A549 (cell line): ENCODE results near the gene LRRC72. TPM values are rescaled to one million over a fixed set of nuclear protein-coding genes. Genes with fewer than 3 reads are reported as not detected.

Source experiments
- ATAC-seq, 2 experiments: fragments of 200-7000 bp in 1 of 2; fragments of >200 bp in 1 of 2; cut with Nextera tagmentation in 1 of 2; cut with Tn5 transposase in 1 of 2; 3 replicates each; pipeline versions ENCODE4 v1.8.0 to v1.9.1; 2018 to 2020; ENCODE audit warnings: mild to moderate bottlenecking in 1 of 2, moderate library complexity in 1 of 2
- CTCF ChIA-PET: fragments of 300-600 bp; sonication (Branson Sonifier 250); formaldehyde crosslinking; extraction: SDS; loops from one replicate; lab custom pipeline; 2021; ENCODE audit warnings: antibody characterized with exemption, inconsistent platforms; lab: Yijun Ruan, JAX
- POLR2A ChIA-PET: fragments of 350-600 bp; formaldehyde crosslinking; extraction: SDS; loops from one replicate; lab custom pipeline; 2021; ENCODE audit warnings: antibody characterized with exemption, inconsistent platforms; lab: Yijun Ruan, JAX
- DNase-seq, 2 experiments: peaks; one replicate each; pipeline versions ENCODE4 v3.0.0 to v3.0.0-alpha.2; 2011 to 2016; ENCODE audit warnings: low read depth in 1 of 2, low spot score in 1 of 2
- FAIRE-seq: peaks from 2 replicates; lab custom pipeline; 2011; peaks lifted over from hg19 to GRCh38; lab: Jason Lieb, UNC
- H3K27ac ChIP-seq, 2 experiments: fragments of >200 bp; sonication (Bioruptor Twin); formaldehyde crosslinking; 3 replicates each; pipeline ENCODE4 v1.5.1; 2016 to 2017
- H3K4me1 ChIP-seq: fragments of >200 bp; sonication (Bioruptor Twin); formaldehyde crosslinking; 3 replicates; pipeline ENCODE4 v1.6.1; 2016
- H3K4me2 ChIP-seq: fragments of >200 bp; sonication (Bioruptor Twin); formaldehyde crosslinking; 3 replicates; pipeline ENCODE4 v1.6.1; 2016
- H3K4me3 ChIP-seq: fragments of >200 bp; sonication (Bioruptor Twin); formaldehyde crosslinking; 3 replicates; pipeline ENCODE4 v1.5.1; 2016
- H3K9me3 ChIP-seq: fragments of >200 bp; sonication (Bioruptor Twin); formaldehyde crosslinking; 3 replicates; pipeline ENCODE4 v1.6.1; 2016
- BHLHE40 ChIP-seq: IDR thresholded peaks from 2 replicates; pipeline ENCODE4 v1.6.1; 2012; ENCODE audit warnings: low read depth, low read length, inconsistent platforms
- CEBPB ChIP-seq, 2 experiments: fragments of >200 bp in 1 of 2; sonication (Bioruptor Twin) in 1 of 2; formaldehyde crosslinking in 1 of 2; IDR thresholded peaks; 2 replicates each; pipeline ENCODE4 v1.6.1; 2012 to 2016
- EHMT2 ChIP-seq: fragments of 200-600 bp; sonication (generic); IDR thresholded peaks from 2 replicates; pipeline ENCODE4 v1.6.1; 2016; ENCODE audit warnings: antibody characterized with exemption, low read depth, mild to moderate bottlenecking, moderate library complexity
- EP300 ChIP-seq, 2 experiments: fragments of >200 bp; sonication (Bioruptor Twin); formaldehyde crosslinking; IDR thresholded peaks; 2 replicates in 1 of 2; 3 replicates in 1 of 2; pipeline ENCODE4 v1.6.1; 2016 to 2017
- FOSL2 ChIP-seq, 2 experiments: fragments of 450-650 bp in 1 of 2; fragments of >200 bp in 1 of 2; sonication (Bioruptor Twin) in 1 of 2; formaldehyde crosslinking; IDR thresholded peaks; 2 replicates each; pipeline versions ENCODE4 v1.5.0 to v1.6.1; 2016 to 2020; ENCODE audit warnings: mild to moderate bottlenecking in 1 of 2, moderate library complexity in 1 of 2
- FOXS1 ChIP-seq: fragments of 250-450 bp; sonication (Bioruptor Pico); IDR thresholded peaks from 2 replicates; pipeline ENCODE4 v1.5.0; 2020; ENCODE audit warnings: mild to moderate bottlenecking, moderate library complexity
- JUN ChIP-seq, 2 experiments: fragments of >200 bp; sonication (Bioruptor Twin); formaldehyde crosslinking; IDR thresholded peaks; 2 replicates in 1 of 2; 3 replicates in 1 of 2; pipeline ENCODE4 v1.6.1; 2016 to 2017
- MAFK ChIP-seq: fragments of 450-650 bp; IDR thresholded peaks from 2 replicates; pipeline ENCODE4 v1.6.1; 2014; ENCODE audit not compliant: partially characterized antibody
- MYC ChIP-seq: IDR thresholded peaks from 2 replicates; pipeline ENCODE4 v1.6.1; 2012; ENCODE audit warnings: mild to moderate bottlenecking, inconsistent platforms, low read length, improper control_type of control experiment, borderline replicate concordance
- NPAS2 ChIP-seq: fragments of 250-450 bp; sonication (Bioruptor Pico); IDR thresholded peaks from 2 replicates; pipeline ENCODE4 v1.8.0; 2022; ENCODE audit warnings: mild to moderate bottlenecking, moderate library complexity, borderline replicate concordance
- RARB ChIP-seq: fragments of 250-450 bp; sonication (Bioruptor Pico); IDR thresholded peaks from 2 replicates; pipeline ENCODE4 v1.8.0; 2021; ENCODE audit warnings: mild to moderate bottlenecking, moderate library complexity
- TP53 ChIP-seq: fragments of 250-450 bp; sonication (Bioruptor Pico); IDR thresholded peaks from 2 replicates; pipeline ENCODE4 v1.5.0; 2021; ENCODE audit warnings: mild to moderate bottlenecking, moderate library complexity
- ZSCAN20 ChIP-seq: fragments of 250-450 bp; sonication (Bioruptor Pico); IDR thresholded peaks from 2 replicates; pipeline ENCODE4 v1.8.0; 2022; ENCODE audit warnings: mild to moderate bottlenecking, moderate library complexity
- WGBS: methylation state at CpG from one replicate; pipeline ENCODE4 v1.1.6; 2017; ENCODE audit errors: missing lambda C conversion rate; 5-methylcytosine and 5-hydroxymethylcytosine counted together
- polyA plus RNA-seq, 4 experiments: library from polyadenylated mRNA; depleted of rRNA in 3 of 4; stranded (reverse); fragments of >200 nt; fragmentation: RNase III in 1 of 4; extraction: RNeasy Plus Mini Kit Qiagen cat#74134 plus additional on column Dnase treatment in 1 of 4; gene quantifications; 2 replicates in 3 of 4; 3 replicates in 1 of 4; pipeline ENCODE4 v1.2.3, GENCODE V29; 2011 to 2017
- TF ChIP-seq, protein P1 (sequence below): fragments of 250-450 bp; sonication (Bioruptor Pico); IDR thresholded peaks from 2 replicates; pipeline ENCODE4 v1.5.0; 2021; ENCODE audit warnings: mild to moderate bottlenecking, moderate library complexity, borderline replicate concordance
- TF ChIP-seq, protein P2 (sequence below): IDR thresholded peaks from 2 replicates; pipeline ENCODE4 v1.6.1; 2012

Gene LRRC72
- polyA plus RNA-seq, 2 of the 4 experiments (the other 2 are of a cell fraction), result not detected

DNA sequence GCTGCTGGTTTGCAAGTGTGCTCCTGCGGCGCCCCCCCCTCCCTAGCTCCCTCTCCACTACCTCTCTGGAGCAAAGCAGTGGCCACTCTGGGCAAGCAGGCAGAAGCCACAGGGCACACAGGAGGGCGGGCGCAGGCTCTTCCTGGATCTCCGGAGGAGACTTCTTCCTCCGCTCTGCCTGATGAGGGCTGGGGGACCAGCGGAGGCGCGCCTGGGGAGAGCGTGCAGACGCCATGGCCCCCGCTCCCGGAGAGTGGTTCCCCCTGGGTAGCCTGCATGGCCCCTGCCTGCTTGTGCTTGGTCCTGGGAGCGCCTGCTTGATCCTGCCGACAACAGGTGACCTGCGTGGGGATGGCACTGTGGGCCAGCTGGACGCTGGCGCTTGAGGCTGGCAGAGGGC, 89.9 kb downstream of the LRRC72 start:
- ATAC-seq, result no peak
- no peak for FAIRE-seq
- H3K9me3 ChIP-seq, result no peaks in the 10 kb centered on the region
- TF ChIP-seq JUN (IDR thresholded peaks at IDR 0.05), result no peak
- TF ChIP-seq, all 56 proteins: peak for 0
- H3K27ac ChIP-seq, result no peak overlapping the region
- WGBS, result 90% methylated on average over 16 of the region's 18 CpGs
- no peak overlapping the region for H3K4me2 ChIP-seq
- no peak overlapping the region for H3K4me3 ChIP-seq
- ChIA-PET CTCF (interaction anchor here (1.0 kb wide), 1 partner anchor 184 kb away, joined by 3 read pairs; no protein-coding TSS in a partner anchor), POLR2A (no interaction called here)
- no peak for DNase-seq
- no peaks in the 10 kb centered on the region for H3K4me1 ChIP-seq

DNA sequence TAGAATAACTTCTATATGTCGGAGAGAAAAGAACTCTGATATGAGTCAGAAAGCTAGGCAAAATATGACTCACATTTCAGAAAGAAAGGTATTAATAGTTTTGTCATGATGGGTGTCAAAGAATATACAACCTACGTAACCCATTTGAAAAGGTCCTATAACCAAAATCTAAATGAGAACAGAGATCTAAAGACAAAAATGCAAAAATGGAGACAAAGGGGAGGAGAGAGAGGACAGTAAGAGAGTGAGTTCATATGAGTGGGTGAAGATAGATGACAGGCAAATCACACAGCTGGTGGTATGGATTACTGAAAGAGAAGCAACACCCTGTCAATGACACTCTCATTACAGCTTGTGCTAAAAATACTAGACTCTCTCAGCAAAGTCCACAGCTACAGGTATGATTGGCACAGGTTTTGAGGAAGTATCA, 93.4 kb downstream of the LRRC72 start:
- 90% methylated on average over 2 of the region's 2 CpGs for WGBS
- ChIA-PET POLR2A (no interaction called here), CTCF (no interaction called here)
- DNase-seq (no peak), ATAC-seq (no peak), FAIRE-seq (no peak)
- Histone ChIP-seq H3K4me1 (no peaks in the 10 kb centered on the region), H3K4me2 (no peak overlapping the region), H3K27ac (no peak overlapping the region), H3K9me3 (no peaks in the 10 kb centered on the region), H3K4me3 (no peak overlapping the region)
- TF ChIP-seq FOSL2 (IDR thresholded peaks at IDR 0.05), result no peak
- peak; percentile 27; the same call in 1 of the 2 replicates for TF ChIP-seq FOSL2 (CRISPR knock-in tag; IDR thresholded peaks at IDR 0.05)
- no peak for TF ChIP-seq ZSCAN20 (CRISPR knock-in tag)

DNA sequence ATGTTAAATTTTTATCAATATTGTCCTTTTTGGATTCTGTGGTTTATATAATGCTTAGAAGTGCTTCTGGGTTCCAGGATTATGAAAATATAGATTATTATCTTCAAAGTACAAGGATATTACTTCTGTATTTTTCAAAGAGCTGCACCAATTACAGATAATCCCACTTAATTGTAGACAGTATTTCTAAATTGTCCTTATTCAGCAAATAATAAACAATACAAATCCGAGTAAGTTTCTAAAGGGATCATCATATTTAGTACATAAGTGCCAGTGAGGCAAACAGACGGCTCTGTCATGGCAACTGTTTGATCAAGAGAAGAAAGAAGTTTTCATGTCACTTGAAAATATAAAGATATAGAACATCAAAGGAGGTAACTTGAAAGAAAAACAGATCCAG, 99.8 kb downstream of the LRRC72 start:
- FAIRE-seq, result no peak
- ChIA-PET POLR2A (no interaction called here), CTCF (interaction anchor here (1.0 kb wide), 1 partner anchor 194 kb away, joined by 4 read pairs; no protein-coding TSS in a partner anchor)
- DNase-seq, result no peak
- 63% methylated on average over 2 of the region's 2 CpGs for WGBS
- ATAC-seq, result no peak
- Histone ChIP-seq H3K4me3 (no peak overlapping the region), H3K4me2 (no peak overlapping the region), H3K4me1 (peaks cover 9% of the 10 kb centered on the region; the same call in 2 of the 3 replicates), H3K27ac (no peak overlapping the region)
- TF ChIP-seq, protein P1, sequence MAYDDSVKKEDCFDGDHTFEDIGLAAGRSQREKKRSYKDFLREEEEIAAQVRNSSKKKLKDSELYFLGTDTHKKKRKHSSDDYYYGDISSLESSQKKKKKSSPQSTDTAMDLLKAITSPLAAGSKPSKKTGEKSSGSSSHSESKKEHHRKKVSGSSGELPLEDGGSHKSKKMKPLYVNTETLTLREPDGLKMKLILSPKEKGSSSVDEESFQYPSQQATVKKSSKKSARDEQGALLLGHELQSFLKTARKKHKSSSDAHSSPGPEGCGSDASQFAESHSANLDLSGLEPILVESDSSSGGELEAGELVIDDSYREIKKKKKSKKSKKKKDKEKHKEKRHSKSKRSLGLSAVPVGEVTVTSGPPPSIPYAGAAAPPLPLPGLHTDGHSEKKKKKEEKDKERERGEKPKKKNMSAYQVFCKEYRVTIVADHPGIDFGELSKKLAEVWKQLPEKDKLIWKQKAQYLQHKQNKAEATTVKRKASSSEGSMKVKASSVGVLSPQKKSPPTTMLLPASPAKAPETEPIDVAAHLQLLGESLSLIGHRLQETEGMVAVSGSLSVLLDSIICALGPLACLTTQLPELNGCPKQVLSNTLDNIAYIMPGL (CRISPR knock-in tag), result no peak
- peak; percentile 82 for TF ChIP-seq MAFK
- TF ChIP-seq, all 56 proteins: peak for 1
- no peaks in the 10 kb centered on the region for H3K9me3 ChIP-seq

DNA sequence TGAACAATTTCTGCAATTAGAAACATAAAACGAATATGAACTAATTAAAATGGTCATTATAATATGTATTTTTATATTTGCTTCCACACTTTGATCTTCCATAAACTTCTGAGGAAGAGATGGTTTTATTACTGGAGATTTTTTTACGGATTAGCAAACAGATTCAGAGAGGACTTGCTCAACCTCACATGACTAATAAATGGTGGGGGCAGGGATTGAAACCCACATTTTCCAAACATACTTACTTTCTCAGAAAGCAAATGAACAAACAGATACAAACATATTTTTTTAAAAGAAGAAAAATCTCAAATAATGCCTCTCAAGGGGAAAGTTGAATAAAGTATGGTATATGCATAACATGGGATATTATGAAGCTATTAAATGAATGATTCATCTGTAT, 100.6 kb downstream of the LRRC72 start:
- no peak for TF ChIP-seq MYC
- TF ChIP-seq EP300 (IDR thresholded peaks at IDR 0.05), result no peak
- no peak for TF ChIP-seq FOSL2 (IDR thresholded peaks at IDR 0.05)
- TF ChIP-seq FOSL2 (CRISPR knock-in tag; IDR thresholded peaks at IDR 0.05), result peak; percentile 37; the same call in 1 of the 2 replicates
- no peak for TF ChIP-seq RARB (CRISPR knock-in tag)
- no peak for TF ChIP-seq TP53 (CRISPR knock-in tag)
- 0 out of 2 replicates have a peak, but pooled peaks have one; percentile 18 for TF ChIP-seq BHLHE40
- TF ChIP-seq FOXS1 (CRISPR knock-in tag), result no peak
- TF ChIP-seq NPAS2 (CRISPR knock-in tag), result no peak
- peak in 1 of 2 experiments; percentile 34; a peak in 1 of 4 replicates for TF ChIP-seq CEBPB (IDR thresholded peaks at IDR 0.05)
- TF ChIP-seq, protein P2, sequence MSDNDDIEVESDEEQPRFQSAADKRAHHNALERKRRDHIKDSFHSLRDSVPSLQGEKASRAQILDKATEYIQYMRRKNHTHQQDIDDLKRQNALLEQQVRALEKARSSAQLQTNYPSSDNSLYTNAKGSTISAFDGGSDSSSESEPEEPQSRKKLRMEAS, result no peak
- no peak for TF ChIP-seq EHMT2
- no peaks in the 10 kb centered on the region for H3K9me3 ChIP-seq
- peaks cover 9% of the 10 kb centered on the region; the same call in 2 of the 3 replicates for H3K4me1 ChIP-seq
- peak overlapping the region; percentile 17; the same call in 1 of the 3 replicates for H3K4me2 ChIP-seq
- WGBS, result 56% methylated on average over 2 of the region's 2 CpGs
- POLR2A ChIA-PET, result no interaction called here
- no peak overlapping the region for H3K4me3 ChIP-seq
- CTCF ChIA-PET, result interaction anchor here (1.0 kb wide), 1 partner anchor 195 kb away, joined by 4 read pairs; no protein-coding TSS in a partner anchor
- DNase-seq (no peak), FAIRE-seq (no peak), ATAC-seq (no peak)
- no peak overlapping the region for H3K27ac ChIP-seq
